ENCODE results near the gene TRIM23.

Gene TRIM23

DNA sequence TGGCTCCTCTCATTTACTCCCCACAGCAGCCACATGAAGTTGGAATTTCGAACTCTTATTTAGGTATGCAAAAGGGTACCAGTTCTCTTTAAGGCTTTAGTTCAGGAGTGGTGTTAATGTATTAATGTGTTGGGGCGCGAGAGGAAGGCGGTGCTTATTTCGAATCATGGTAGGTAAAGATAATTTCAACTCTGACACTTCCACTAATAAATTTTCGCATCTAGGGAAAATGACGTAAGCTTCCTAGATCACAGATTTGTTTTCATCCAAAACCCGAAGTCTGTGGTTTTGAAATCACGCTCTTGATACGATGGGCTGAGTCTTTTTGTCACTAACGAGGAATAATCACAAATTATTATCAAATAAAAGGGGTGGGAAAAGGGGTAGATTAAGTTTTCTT, 60.4 kb downstream of the TRIM23 start:
- peak; percentile 27 for DNase-seq (ENCODE audit: low read depth)

DNA sequence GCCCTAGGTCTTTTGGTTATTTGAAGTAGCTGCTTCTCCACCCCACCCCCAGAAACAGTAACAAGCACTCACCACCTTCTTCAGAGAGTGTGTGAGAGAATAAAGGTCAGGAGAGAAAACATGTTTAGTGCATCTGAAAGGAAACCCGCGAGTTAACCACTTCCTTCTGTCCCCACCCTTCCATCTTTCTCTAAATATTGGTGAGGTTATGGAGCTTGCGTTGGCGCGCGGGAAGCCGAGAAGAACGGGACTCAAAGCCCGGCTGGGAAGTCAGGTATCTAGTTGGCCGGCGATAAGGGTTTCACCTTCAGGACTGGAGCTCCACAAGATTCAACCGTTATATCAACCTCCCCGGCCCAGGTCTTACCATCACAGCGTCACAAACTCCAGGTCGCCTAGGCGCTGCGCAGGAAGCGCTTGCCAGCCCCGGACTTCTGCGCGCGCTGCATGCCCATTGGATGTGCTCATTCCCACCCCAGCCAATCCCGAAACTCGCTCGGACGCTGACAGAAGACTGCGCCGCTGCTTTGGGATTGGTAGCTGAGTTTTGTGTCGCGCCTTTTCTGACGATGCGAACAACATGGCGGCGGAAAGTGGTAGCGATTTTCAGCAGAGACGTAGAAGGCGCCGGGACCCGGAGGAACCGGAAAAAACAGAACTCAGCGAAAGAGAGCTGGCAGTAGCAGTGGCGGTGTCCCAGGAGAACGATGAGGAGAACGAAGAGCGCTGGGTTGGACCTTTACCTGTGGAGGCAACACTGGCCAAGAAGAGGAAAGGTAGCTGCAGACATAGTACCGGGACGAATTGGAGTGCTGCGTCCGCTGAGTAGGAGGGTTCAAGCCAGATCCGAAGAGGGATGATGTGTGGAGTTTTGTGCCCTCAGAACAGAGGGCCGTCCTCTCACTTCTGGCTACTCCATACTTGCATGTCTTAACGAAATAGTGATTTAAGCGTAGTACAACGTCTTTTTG, 61.1 kb downstream of the TRIM23 start, which contains the start of the genes CENPK and PPWD1:
CENPK (minus strand) TSS at position 438 of the 971 bp plus-strand sequence. CDS start 8,261 bp downstream, outside the sequence.
PPWD1 (plus strand) TSS at position 566 of the 971 bp plus-strand sequence; CDS start at position 581, 15 bp downstream.
- DNase-seq (ENCODE audit: low read depth) = peak; percentile 98

DNA sequence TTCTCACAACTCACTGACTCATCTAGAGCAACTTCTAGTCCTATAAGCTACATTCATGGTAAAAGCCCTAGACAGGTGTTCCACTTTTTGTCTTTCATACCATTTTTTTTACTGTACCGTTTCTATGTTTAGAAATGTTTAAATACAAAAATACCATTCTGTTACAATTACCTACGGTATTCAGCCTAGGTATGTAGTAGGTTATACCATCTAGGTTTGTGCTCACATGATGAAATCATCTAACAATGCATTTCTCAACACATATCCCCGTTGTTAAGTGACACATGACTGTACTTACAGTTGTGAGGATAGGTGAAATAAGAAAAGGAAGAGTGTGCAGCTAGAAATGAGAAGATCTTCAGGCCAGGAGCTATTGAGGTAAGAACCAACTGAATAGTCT, 67.4 kb downstream of the TRIM23 start:
- DNase-seq (ENCODE audit: low read depth) = no peak

DNA sequence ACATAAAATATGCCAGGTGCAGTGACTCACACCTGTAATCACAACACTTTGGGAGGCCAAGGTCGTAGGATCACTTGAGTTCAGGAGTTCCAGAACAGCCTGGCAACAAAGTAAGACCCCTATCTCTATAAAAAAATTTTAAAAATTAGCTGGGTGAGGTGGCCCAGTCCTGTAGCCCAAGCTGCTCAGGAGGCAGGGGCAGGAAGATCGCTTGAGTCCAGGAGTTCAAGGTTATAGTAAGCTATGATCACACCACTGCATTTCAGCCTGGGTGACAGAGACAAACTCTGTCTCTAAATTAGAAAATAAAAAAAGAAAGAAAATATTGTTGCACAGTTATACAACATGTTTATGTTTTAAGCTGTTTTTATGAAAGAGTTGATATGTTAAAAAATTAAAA, 68.0 kb downstream of the TRIM23 start:
- no peak for DNase-seq (ENCODE audit: low read depth)

DNA sequence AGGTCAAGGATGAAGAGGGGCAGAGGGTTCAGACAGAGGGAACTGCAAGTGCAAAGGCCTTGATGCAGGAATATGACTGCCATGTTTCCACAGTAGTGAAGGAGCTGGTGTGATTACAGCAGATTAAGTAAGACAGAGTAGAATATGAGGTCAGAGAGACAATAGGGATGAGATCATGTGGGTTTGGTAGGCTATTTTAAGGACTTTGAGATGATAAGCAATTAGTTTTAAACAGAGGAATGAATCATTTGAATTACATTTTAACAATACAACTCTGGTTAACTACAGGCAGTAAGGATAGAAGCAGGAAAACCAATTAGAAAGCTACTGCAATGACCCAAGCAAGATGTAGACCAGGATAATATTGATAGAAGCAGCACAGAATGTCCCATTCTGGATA, 68.8 kb downstream of the TRIM23 start:
- no peak for DNase-seq (ENCODE audit: low read depth)

DNA sequence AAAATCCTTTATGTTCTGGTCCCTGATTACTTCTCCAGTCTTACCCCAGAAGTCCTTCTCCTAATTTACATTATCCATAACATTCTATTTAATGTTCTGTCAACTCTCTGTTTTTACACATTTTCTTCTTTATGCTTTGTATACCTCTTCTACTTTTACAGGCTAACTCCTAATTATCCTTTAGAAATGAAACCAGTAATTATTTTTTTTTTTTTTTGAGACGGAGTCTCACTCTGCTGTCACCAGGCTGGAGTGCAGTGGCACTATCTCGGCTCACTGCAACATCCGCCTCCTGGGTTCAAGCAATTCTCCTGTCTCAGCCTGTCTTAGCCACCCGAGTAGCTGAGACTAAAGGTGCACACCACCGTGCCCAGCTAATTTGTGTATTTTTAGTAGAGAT, 70.2 kb downstream of the TRIM23 start:
- no peak for DNase-seq (ENCODE audit: low read depth)

DNA sequence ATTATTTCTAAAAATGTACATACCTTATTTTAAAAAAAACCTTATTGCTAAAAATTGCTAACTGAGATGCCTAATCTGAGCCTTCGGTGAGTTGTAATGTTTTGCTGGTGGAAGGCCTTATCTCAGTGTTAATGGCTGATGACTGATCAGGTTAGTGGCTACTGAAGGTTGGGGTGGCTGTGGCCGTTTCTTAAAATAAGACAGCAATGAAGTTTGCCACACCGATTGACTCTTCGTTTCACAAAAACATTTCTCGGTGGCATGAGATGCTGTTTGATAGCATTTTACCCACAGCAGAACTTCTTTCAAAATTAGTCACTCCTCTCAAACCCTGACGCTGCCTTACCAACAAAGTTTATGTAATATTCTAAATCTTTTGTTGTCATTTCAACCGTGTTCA, 75.9 kb downstream of the TRIM23 start:
- no peak for DNase-seq (ENCODE audit: low read depth)

DNA sequence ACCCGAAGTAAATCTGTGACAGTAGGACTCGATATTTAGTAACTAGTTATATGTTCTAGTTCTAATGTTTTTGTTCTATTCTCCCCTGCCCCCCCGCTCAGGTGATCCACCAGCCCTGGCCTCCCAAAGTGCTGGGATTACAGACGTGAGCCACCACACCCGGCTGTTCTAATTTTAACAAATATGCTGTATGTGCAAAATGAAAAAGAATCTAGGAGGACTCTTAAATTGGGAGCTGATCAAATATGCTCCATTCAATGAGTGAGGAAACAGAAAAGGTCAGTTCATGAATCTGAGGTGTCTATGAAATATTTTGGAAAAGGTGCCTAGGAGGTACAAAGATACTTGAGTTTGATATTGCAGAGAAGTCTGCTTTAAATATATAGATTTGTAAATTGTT, 78.0 kb downstream of the TRIM23 start:
- no peak for DNase-seq (ENCODE audit: low read depth)

DNA sequence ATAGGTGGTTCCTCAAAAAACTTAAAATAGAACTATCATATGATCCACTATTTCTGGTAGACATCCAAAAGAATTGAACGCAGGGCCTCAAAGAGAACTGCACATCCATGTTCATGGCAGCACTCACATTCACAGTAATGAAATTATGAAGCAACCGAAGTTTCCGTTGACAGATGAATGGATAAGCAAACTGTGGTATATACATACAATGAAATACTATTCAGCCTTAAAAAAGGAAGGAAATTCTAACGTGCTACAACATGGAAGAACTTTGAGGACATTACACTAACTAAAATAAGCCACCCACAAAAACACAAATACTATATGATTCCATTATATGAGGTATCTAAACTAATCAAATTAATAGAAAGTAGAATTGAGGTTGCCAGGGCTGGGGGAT, 79.7 kb downstream of the TRIM23 start:
- no peak for DNase-seq (ENCODE audit: low read depth)

DNA sequence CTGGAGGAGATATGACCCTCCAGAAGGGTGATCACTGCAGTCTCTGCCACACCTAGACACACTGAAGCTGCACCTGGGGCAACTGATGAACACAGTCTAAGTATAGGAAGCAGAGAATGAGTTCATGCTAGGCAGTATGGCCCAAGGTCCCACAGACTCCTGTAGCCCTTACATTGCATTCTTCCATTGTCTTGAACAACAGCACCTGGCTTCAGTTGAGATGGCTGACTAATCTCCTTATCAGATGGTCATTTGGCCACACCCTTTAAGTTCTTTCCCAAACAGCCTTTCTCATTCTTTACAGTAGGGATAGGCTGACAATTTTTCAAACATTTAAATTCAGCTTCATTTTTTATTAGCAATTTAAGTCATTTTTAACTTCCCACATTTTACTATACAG, 84.3 kb downstream of the TRIM23 start:
- DNase-seq (ENCODE audit: low read depth) = peak; percentile 2
